Hepatocyte (in vitro differentiated cells): ENCODE data around the gene TMCC1. TPM values are rescaled to one million over a fixed set of nuclear protein-coding genes. Genes with fewer than 3 reads are reported as not detected.

ENCODE experiments used
- DNase-seq: peaks from one replicate; pipeline ENCODE4 v3.0.0-alpha.2; 2016; ENCODE audit warnings: low spot score
- H2AFZ ChIP-seq: fragments of 200-600 bp; sonication (generic); 2 replicates; pipeline ENCODE4 v1.6.0; 2016; ENCODE audit warnings: antibody characterized with exemption, mild to moderate bottlenecking
- H3K27ac ChIP-seq: fragments of 200-600 bp; sonication (generic); 2 replicates; pipeline ENCODE4 v1.5.1; 2016; ENCODE audit warnings: mild to moderate bottlenecking
- H3K27me3 ChIP-seq: fragments of 200-600 bp; sonication (generic); 2 replicates; pipeline ENCODE4 v1.6.1; 2016
- H3K36me3 ChIP-seq: fragments of 200-600 bp; sonication (generic); replicated peaks from 2 replicates; pipeline ENCODE4 v1.5.1; 2016; ENCODE audit warnings: low read depth; ENCODE audit not compliant: insufficient read depth
- H3K4me1 ChIP-seq: fragments of 200-600 bp; sonication (generic); 2 replicates; pipeline ENCODE4 v1.5.1; 2016; ENCODE audit warnings: mild to moderate bottlenecking, moderate library complexity; ENCODE audit not compliant: insufficient read depth
- H3K4me2 ChIP-seq: fragments of 200-600 bp; sonication (generic); 2 replicates; pipeline ENCODE4 v1.6.0; 2016
- H3K4me3 ChIP-seq: fragments of 200-600 bp; sonication (generic); 2 replicates; pipeline ENCODE4 v1.5.1; 2016; ENCODE audit warnings: mild to moderate bottlenecking
- H3K79me2 ChIP-seq: fragments of 200-600 bp; sonication (generic); 2 replicates; pipeline ENCODE4 v1.6.0; 2017; ENCODE audit warnings: mild to moderate bottlenecking
- H3K9me2 ChIP-seq: fragments of 200-600 bp; sonication (generic); replicated peaks from 2 replicates; pipeline ENCODE4 v1.6.0; 2017; ENCODE audit warnings: mild to moderate bottlenecking; ENCODE audit not compliant: insufficient read depth
- H3K9me3 ChIP-seq: fragments of 200-600 bp; sonication (generic); 2 replicates; pipeline ENCODE4 v1.5.1; 2016; ENCODE audit warnings: low read depth, mild to moderate bottlenecking
- H4K20me1 ChIP-seq: fragments of 200-600 bp; sonication (generic); 2 replicates; pipeline ENCODE4 v1.6.0; 2016; ENCODE audit warnings: mild to moderate bottlenecking; ENCODE audit not compliant: insufficient read depth, poor library complexity, severe bottlenecking
- CTCF ChIP-seq: fragments of 200-600 bp; sonication (generic); IDR thresholded peaks from 2 replicates; pipeline ENCODE4 v1.5.1; 2016; ENCODE audit warnings: antibody characterized with exemption, mild to moderate bottlenecking; ENCODE audit not compliant: poor library complexity
- EZH2 ChIP-seq: fragments of 200-600 bp; sonication (generic); IDR thresholded peaks from 2 replicates; pipeline ENCODE4 v1.6.1; 2016; ENCODE audit warnings: antibody characterized with exemption, mild to moderate bottlenecking, borderline replicate concordance
- EZH2phosphoT487 ChIP-seq: fragments of 200-600 bp; sonication (generic); IDR thresholded peaks from one replicate; pipeline ENCODE4 v1.6.1; 2018; ENCODE audit warnings: antibody characterized with exemption, mild to moderate bottlenecking, low read depth, moderate library complexity; ENCODE audit not compliant: unreplicated experiment, severe bottlenecking
- WGBS: methylation state at CpG from one replicate; pipeline ENCODE4 v1.1.6; 2016; ENCODE audit warnings: low lambda C conversion rate; ENCODE audit errors: missing lambda C conversion rate; 5-methylcytosine and 5-hydroxymethylcytosine counted together
- polyA plus RNA-seq: library from polyadenylated mRNA; unstranded; fragments of >200 nt; fragmentation: Nextera tagmentation; extraction: Ambion mirVana; gene quantifications from 2 replicates; pipeline ENCODE4 v1.2.1, GENCODE V29; 2016
- total RNA-seq: library from RNA; depleted of rRNA; stranded (reverse); fragments of >200 nt; gene quantifications from 2 replicates; pipeline ENCODE4 v1.2.3, GENCODE V29; 2014

The TMCC1 gene
- total and polyA plus RNA-seq, 2 experiments from 2014 or later, result 7.0 to 17.3 TPM

DNA sequence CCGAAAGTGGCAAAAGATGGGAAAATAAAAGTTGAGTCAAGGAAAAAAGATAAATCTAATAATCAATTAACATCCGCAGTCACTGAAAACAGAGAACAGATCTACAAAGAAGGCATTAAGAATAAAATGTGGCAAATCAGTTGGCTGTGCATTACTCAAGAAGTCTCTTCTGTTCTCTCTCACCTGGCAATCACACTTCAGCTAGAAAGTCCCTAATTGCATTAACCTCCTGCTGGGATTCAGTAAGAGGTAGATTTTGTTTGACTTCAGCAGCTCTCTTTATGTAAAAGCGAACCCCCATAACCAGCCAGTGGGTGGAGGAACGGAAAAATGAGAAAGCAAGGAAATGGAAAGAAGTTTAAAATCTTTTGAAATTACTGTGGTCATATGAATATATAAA lies 192.3 kb downstream of the TMCC1 start:
- Histone ChIP-seq H3K4me3 (no peak overlapping the region), H3K79me2 (peaks cover 34% of the 10 kb centered on the region), H3K36me3 (no peaks in the 10 kb centered on the region), H4K20me1 (peaks cover 4% of the 10 kb centered on the region), H3K27ac (no peak overlapping the region), H2AFZ (no peak overlapping the region), H3K4me1 (no peaks in the 10 kb centered on the region), H3K9me2 (no peaks in the 10 kb centered on the region), H3K9me3 (no peaks in the 10 kb centered on the region), H3K4me2 (no peak overlapping the region), H3K27me3 (no peaks in the 10 kb centered on the region)
- no peak for TF ChIP-seq EZH2
- no peak for TF ChIP-seq EZH2phosphoT487
- no peak for TF ChIP-seq CTCF
- WGBS, result 98% methylated on average over 4 of the region's 4 CpGs
- no peak for DNase-seq

- Histone ChIP-seq H3K4me2 (no peak overlapping the region), H3K27ac (no peak overlapping the region), H3K36me3 (no peaks in the 10 kb centered on the region), H3K9me3 (no peaks in the 10 kb centered on the region), H2AFZ (no peak overlapping the region), H3K4me1 (no peaks in the 10 kb centered on the region), H3K79me2 (peaks cover 29% of the 10 kb centered on the region), H4K20me1 (peaks cover 4% of the 10 kb centered on the region), H3K9me2 (no peaks in the 10 kb centered on the region), H3K27me3 (no peaks in the 10 kb centered on the region), H3K4me3 (no peak overlapping the region)
- TF ChIP-seq CTCF (no peak), EZH2phosphoT487 (no peak), EZH2 (no peak)
- 90% methylated on average over 1 of the region's 1 CpG for WGBS
- DNase-seq, result no peak
Measured at GRCh38 chr3:129699612-129700011, 193.9 kb downstream of the TMCC1 start.

GRCh38 chr3:129699199-129699598 lies 194.3 kb downstream of the TMCC1 start:
- H3K36me3 ChIP-seq, result no peaks in the 10 kb centered on the region
- DNase-seq, result no peak
- WGBS, result 54% methylated on average over 4 of the region's 4 CpGs
- no peak overlapping the region for H3K4me3 ChIP-seq
- no peaks in the 10 kb centered on the region for H3K27me3 ChIP-seq
- H3K9me2 ChIP-seq, result no peaks in the 10 kb centered on the region
- H4K20me1 ChIP-seq, result peaks cover 4% of the 10 kb centered on the region
- H3K27ac ChIP-seq, result no peak overlapping the region
- H2AFZ ChIP-seq, result no peak overlapping the region
- no peak overlapping the region for H3K4me2 ChIP-seq
- TF ChIP-seq CTCF (no peak), EZH2 (no peak), EZH2phosphoT487 (no peak)
- no peaks in the 10 kb centered on the region for H3K9me3 ChIP-seq
- peaks cover 29% of the 10 kb centered on the region for H3K79me2 ChIP-seq
- H3K4me1 ChIP-seq, result no peaks in the 10 kb centered on the region
